GM12878 (cell line): Measurements from ENCODE around the gene NPR2. TPM values are rescaled to one million over a fixed set of nuclear protein-coding genes. Genes with fewer than 3 reads are reported as not detected.

ENCODE experiments used
- ATAC-seq: fragments of 200-7000 bp; cut with Tn5 transposase; 3 replicates; pipeline ENCODE4 v1.9.1; 2020; ENCODE audit warnings: mild to moderate bottlenecking, moderate library complexity
- BruUV-seq: library from RNA; stranded (reverse); fragments of 400-500 nt; replicated peaks from 2 replicates; lab custom pipeline; 2021; lab: Mats Ljungman, UMichigan
- CTCF ChIA-PET: fragments of 300-600 bp; sonication (Branson Sonifier 250); formaldehyde crosslinking; extraction: SDS; loops from one replicate; lab custom pipeline; 2021; ENCODE audit warnings: inconsistent platforms; lab: Yijun Ruan, JAX
- POLR2A ChIA-PET: fragments of 350-600 bp; formaldehyde crosslinking; extraction: SDS; loops from one replicate; lab custom pipeline; 2021; ENCODE audit warnings: inconsistent platforms; lab: Charles Lee
- RAD21 ChIA-PET: fragments of 300-600 bp; sonication (Branson Sonifier 250); formaldehyde crosslinking; loops from one replicate; lab custom pipeline; 2023; ENCODE audit warnings: antibody characterized with exemption; ENCODE audit not compliant: unreplicated experiment; lab: Charles Lee
- SMC1A ChIA-PET: fragments of 300-600 bp; sonication (Branson Sonifier 250); formaldehyde crosslinking; loops from one replicate; lab custom pipeline; 2023; ENCODE audit not compliant: unreplicated experiment, uncharacterized antibody; lab: Charles Lee
- DNase-seq: peaks from one replicate; pipeline ENCODE4 v3.0.0-alpha.2; 2011; ENCODE audit warnings: low read depth, low spot score
- FAIRE-seq: peaks from 3 replicates; lab custom pipeline; 2011; peaks lifted over from hg19 to GRCh38; lab: Jason Lieb, UNC
- H2AFZ ChIP-seq: 2 replicates; pipeline ENCODE4 v1.6.0; 2011; ENCODE audit warnings: low read depth, low read length, control low read depth; ENCODE audit not compliant: control insufficient read depth
- H3K27ac ChIP-seq: 2 replicates; pipeline ENCODE4 v1.5.1; 2011; ENCODE audit warnings: control low read depth; ENCODE audit not compliant: control insufficient read depth, insufficient read depth
- H3K27me3 ChIP-seq, 2 experiments: replicated peaks in 1 of 2; 2 replicates each; pipeline versions ENCODE4 v1.6.0 to v1.6.1; 2011; ENCODE audit warnings: low read length in 1 of 2; ENCODE audit not compliant: control insufficient read depth in 2 of 2, insufficient read depth in 2 of 2
- H3K36me3 ChIP-seq, 2 experiments: 2 replicates each; pipeline ENCODE4 v1.5.1; 2011; ENCODE audit warnings: low read length in 1 of 2; ENCODE audit not compliant: control insufficient read depth in 2 of 2, insufficient read depth in 2 of 2
- H3K4me1 ChIP-seq: 2 replicates; pipeline ENCODE4 v1.6.1; 2011; ENCODE audit warnings: mild to moderate bottlenecking, low read length, moderate library complexity, mixed read lengths; ENCODE audit not compliant: control insufficient read depth, insufficient read depth
- H3K4me2 ChIP-seq: 2 replicates; pipeline ENCODE4 v1.6.0; 2011; ENCODE audit warnings: control low read depth; ENCODE audit not compliant: control insufficient read depth, insufficient read depth
- H3K4me3 ChIP-seq: fragments of 200-600 bp; sonication (generic); 2 replicates; pipeline ENCODE4 v1.5.1; 2016
- H3K79me2 ChIP-seq: 2 replicates; pipeline ENCODE4 v1.6.0; 2011; ENCODE audit warnings: low read length; ENCODE audit not compliant: control insufficient read depth, insufficient read depth
- H3K9ac ChIP-seq: 2 replicates; pipeline ENCODE4 v1.8.0; 2011; ENCODE audit warnings: low read length, control low read depth, mixed read lengths; ENCODE audit not compliant: control insufficient read depth, insufficient read depth
- H3K9me3 ChIP-seq: replicated peaks from 3 replicates; pipeline ENCODE4 v1.5.1; 2011; ENCODE audit warnings: mild to moderate bottlenecking, low read length; ENCODE audit not compliant: control insufficient read depth, insufficient read depth
- H4K20me1 ChIP-seq: 2 replicates; pipeline ENCODE4 v1.6.0; 2011; ENCODE audit not compliant: control insufficient read depth, insufficient read depth
- BMI1 ChIP-seq: fragments of 450-650 bp; IDR thresholded peaks from 2 replicates; pipeline ENCODE4 v1.6.1; 2016; ENCODE audit warnings: mild to moderate bottlenecking, moderate library complexity, borderline replicate concordance
- CHD2 ChIP-seq: IDR thresholded peaks from 2 replicates; pipeline ENCODE4 v1.6.1; 2011; ENCODE audit warnings: low read depth, low read length, improper control_type of control experiment, borderline replicate concordance
- CREB1 ChIP-seq: IDR thresholded peaks from 2 replicates; pipeline ENCODE4 v1.6.1; 2012; ENCODE audit warnings: low read depth, mild to moderate bottlenecking, inconsistent platforms
- FOXM1 ChIP-seq: IDR thresholded peaks from 2 replicates; pipeline ENCODE4 v1.6.1; 2012; ENCODE audit warnings: low read depth, mild to moderate bottlenecking, inconsistent platforms, low read length, moderate library complexity
- LARP7 ChIP-seq: fragments of 450-650 bp; IDR thresholded peaks from 2 replicates; pipeline ENCODE4 v1.6.1; 2017; ENCODE audit warnings: mild to moderate bottlenecking
- MEF2A ChIP-seq: IDR thresholded peaks from 2 replicates; pipeline ENCODE4 v1.6.1; 2011; ENCODE audit warnings: low read depth, mild to moderate bottlenecking, low read length, moderate library complexity; ENCODE audit not compliant: insufficient read depth
- MEF2B ChIP-seq: fragments of 450-650 bp; IDR thresholded peaks from 2 replicates; pipeline ENCODE4 v1.6.1; 2018; ENCODE audit warnings: mild to moderate bottlenecking, moderate library complexity; ENCODE audit not compliant: partially characterized antibody, poor library complexity, severe bottlenecking
- MXI1 ChIP-seq: fragments of 150-350 bp; IDR thresholded peaks from 2 replicates; pipeline ENCODE4 v1.6.1; 2011; ENCODE audit warnings: low read depth, mild to moderate bottlenecking, inconsistent platforms, low read length, improper control_type of control experiment
- NFXL1 ChIP-seq: fragments of 450-650 bp; IDR thresholded peaks from 2 replicates; pipeline ENCODE4 v1.6.1; 2017; ENCODE audit warnings: antibody characterized with exemption, mild to moderate bottlenecking, borderline replicate concordance
- RB1 ChIP-seq: fragments of 450-650 bp; formaldehyde crosslinking; IDR thresholded peaks from 2 replicates; pipeline ENCODE4 v1.6.1; 2017; ENCODE audit warnings: mild to moderate bottlenecking, borderline replicate concordance
- SREBF2 ChIP-seq: IDR thresholded peaks from 2 replicates; pipeline ENCODE4 v1.6.1; 2012; ENCODE audit warnings: mild to moderate bottlenecking, low read length
- ZBED1 ChIP-seq: IDR thresholded peaks from 2 replicates; pipeline ENCODE4 v1.6.1; 2016; ENCODE audit warnings: borderline replicate concordance
- ZZZ3 ChIP-seq: IDR thresholded peaks from 2 replicates; pipeline ENCODE4 v1.6.1; 2011; ENCODE audit warnings: low read depth; ENCODE audit not compliant: control insufficient read depth, insufficient read length
- WGBS: methylation state at CpG from one replicate; pipeline ENCODE4 v1.1.6; 2016; ENCODE audit warnings: low lambda C conversion rate; ENCODE audit not compliant: insufficient replicate concordance, insufficient coverage; ENCODE audit errors: missing lambda C conversion rate; 5-methylcytosine and 5-hydroxymethylcytosine counted together
- in situ Hi-C: fragments of 300-500 bp; cut with MboI; formaldehyde crosslinking; loops from 9 replicates; pipeline ENCODE4 v1.14.3; 2018; ENCODE audit warnings: mixed read lengths
- intact Hi-C: fragments of 100-400 bp; cut with micrococcal nuclease; formaldehyde crosslinking; loops from one replicate; pipeline ENCODE4 v1.14.2; 2022; ENCODE audit not compliant: unreplicated experiment
- polyA plus RNA-seq, 11 experiments: library from polyadenylated mRNA; depleted of rRNA in 4 of 11; unstranded in 6 of 11; stranded (reverse) in 5 of 11; fragments of >200 nt; fragmentation: Nextera tagmentation in 4 of 11; fragmentation: Illumina TruSeq in 1 of 11; extraction: Ambion mirVana in 4 of 11; extraction: Trizol in 1 of 11; gene quantifications; 1 replicate in 1 of 11; 2 replicates in 10 of 11; pipeline versions ENCODE4 v1.2.1 to v1.2.3, GENCODE V29; 2011 to 2016; ENCODE audit warnings: inconsistent platforms in 2 of 11, missing spikeins in 2 of 11, low read depth in 1 of 11
- total RNA-seq, 4 experiments: library from RNA; depleted of rRNA in 3 of 4; stranded (reverse); fragments of >200 nt in 3 of 4; fragmentation: Illumina TruSeq in 1 of 4; extraction: Trizol in 1 of 4; gene quantifications; 2 replicates each; pipeline versions ENCODE4 v1.2.1 to v1.2.3, GENCODE V29; 2013 to 2021
- TF ChIP-seq, protein P1 (sequence below): fragments of 450-650 bp; IDR thresholded peaks from 2 replicates; pipeline ENCODE4 v1.6.1; 2016; ENCODE audit warnings: mild to moderate bottlenecking, moderate library complexity, borderline replicate concordance
- TF ChIP-seq, protein P2 (sequence below): IDR thresholded peaks from 2 replicates; pipeline ENCODE4 v1.6.1; 2012; ENCODE audit warnings: improper control_type of control experiment, low read depth, low read length; ENCODE audit not compliant: insufficient replicate concordance

The NPR2 gene
- total and polyA plus RNA-seq, 10 of the 15 experiments (the other 5 are each of a cell fraction or from before 2014, with no cell fraction given) = 2.0 to 20.9 (median 6.8) TPM

DNA sequence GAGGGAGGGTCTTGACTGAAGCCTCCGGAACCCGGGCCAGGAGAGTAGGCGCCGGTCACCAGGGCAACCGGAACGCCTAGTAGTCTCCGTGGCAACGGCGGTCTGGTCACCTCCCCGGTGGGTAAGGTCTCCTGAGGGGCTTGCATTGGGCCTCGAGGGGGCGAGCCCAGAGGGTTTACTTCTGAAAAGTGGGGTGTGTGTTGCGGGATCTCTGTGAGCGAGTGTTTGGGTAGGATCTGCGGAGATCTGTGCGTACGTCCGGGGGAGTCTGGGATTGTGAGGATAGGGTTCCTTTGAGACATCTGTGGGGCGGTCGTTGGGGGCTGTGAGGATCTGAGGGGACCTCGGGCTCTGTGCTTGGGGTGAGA lies 37.3 kb downstream of the NPR2 start, which contains the start of gene FAM221B:
FAM221B (minus strand) TSS at position 17 of the 368 bp plus-strand sequence. CDS start 2,571 bp downstream, outside the sequence.
- H3K79me2 ChIP-seq = no peaks in the 10 kb centered on the region; the same call in 1 of the 2 replicates
- H2AFZ ChIP-seq = peak within 1 kb of the TSS; percentile 98
- H3K9ac ChIP-seq = peak within 1 kb of the TSS; percentile 74
- FAIRE-seq (no peak), DNase-seq (no peak), ATAC-seq (peak; percentile 2; the same call in 1 of the 3 replicates)
- intact Hi-C loops = loop anchor here (10.0 kb wide), 1 partner anchor 174 kb away; the partner anchor contains the start of genes CCDC107, RMRP and SIT1
- H3K9me3 ChIP-seq = no peaks in the 10 kb centered on the region
- peak within 1 kb of the TSS; percentile 90 for H3K4me2 ChIP-seq
- in situ Hi-C loops = loop anchor here (5.0 kb wide), 1 partner anchor 49 kb away; no protein-coding TSS in a partner anchor
- 7% methylated on average over 21 of the region's 21 CpGs for WGBS
- H3K36me3 ChIP-seq = no peaks in the 10 kb centered on the region
- H4K20me1 ChIP-seq = no peaks in the 10 kb centered on the region
- H3K27ac ChIP-seq = peak within 1 kb of the TSS; percentile 45; the same call in 1 of the 2 replicates
- SMC1A ChIA-PET = interaction anchor here (1.6 to 5.0 kb wide), 3 partner anchors 16 to 53 kb away, joined by 3 to 117 read pairs (median 26); partner anchors contain the start of genes HINT2 and SPAG8
- CTCF ChIA-PET = interaction anchor here (0.6 to 6.7 kb wide), 6 partner anchors 13 to 96 kb away, joined by 3 to 292 read pairs (median 28); partner anchors contain the start of genes CREB3, HINT2, SPAG8 and TLN1
- peak within 1 kb of the TSS; percentile 78 for H3K4me3 ChIP-seq
- H3K27me3 ChIP-seq = no peaks in the 10 kb centered on the region
- POLR2A ChIA-PET = interaction anchor here (1.0 to 1.4 kb wide), 3 partner anchors 14 to 209 kb away, joined by 3 to 5 read pairs (median 4); partner anchors contain the start of gene HINT2
- no TSS peak for BruUV-seq
- peaks cover 10% of the 10 kb centered on the region for H3K4me1 ChIP-seq
- RAD21 ChIA-PET = interaction anchor here (0.8 to 4.3 kb wide), 7 partner anchors 11 to 84 kb away, joined by 3 to 138 read pairs (median 3); partner anchors contain the start of genes GBA2, RGP1 and SPAG8
- TF ChIP-seq ZZZ3 (no peak), SREBF2 (no peak), RB1 (no peak), CREB1 (no peak), ZBED1 (no peak), NFXL1 (no peak), FOXM1 (no peak), MEF2B (peak; percentile 45), BMI1 (peak; percentile 90), CHD2 (no peak), LARP7 (0 out of 2 replicates have a peak, but pooled peaks have one; percentile 29), MXI1 (peak; percentile 51; the same call in 1 of the 2 replicates), MEF2A (no peak)
- TF ChIP-seq, protein P1, sequence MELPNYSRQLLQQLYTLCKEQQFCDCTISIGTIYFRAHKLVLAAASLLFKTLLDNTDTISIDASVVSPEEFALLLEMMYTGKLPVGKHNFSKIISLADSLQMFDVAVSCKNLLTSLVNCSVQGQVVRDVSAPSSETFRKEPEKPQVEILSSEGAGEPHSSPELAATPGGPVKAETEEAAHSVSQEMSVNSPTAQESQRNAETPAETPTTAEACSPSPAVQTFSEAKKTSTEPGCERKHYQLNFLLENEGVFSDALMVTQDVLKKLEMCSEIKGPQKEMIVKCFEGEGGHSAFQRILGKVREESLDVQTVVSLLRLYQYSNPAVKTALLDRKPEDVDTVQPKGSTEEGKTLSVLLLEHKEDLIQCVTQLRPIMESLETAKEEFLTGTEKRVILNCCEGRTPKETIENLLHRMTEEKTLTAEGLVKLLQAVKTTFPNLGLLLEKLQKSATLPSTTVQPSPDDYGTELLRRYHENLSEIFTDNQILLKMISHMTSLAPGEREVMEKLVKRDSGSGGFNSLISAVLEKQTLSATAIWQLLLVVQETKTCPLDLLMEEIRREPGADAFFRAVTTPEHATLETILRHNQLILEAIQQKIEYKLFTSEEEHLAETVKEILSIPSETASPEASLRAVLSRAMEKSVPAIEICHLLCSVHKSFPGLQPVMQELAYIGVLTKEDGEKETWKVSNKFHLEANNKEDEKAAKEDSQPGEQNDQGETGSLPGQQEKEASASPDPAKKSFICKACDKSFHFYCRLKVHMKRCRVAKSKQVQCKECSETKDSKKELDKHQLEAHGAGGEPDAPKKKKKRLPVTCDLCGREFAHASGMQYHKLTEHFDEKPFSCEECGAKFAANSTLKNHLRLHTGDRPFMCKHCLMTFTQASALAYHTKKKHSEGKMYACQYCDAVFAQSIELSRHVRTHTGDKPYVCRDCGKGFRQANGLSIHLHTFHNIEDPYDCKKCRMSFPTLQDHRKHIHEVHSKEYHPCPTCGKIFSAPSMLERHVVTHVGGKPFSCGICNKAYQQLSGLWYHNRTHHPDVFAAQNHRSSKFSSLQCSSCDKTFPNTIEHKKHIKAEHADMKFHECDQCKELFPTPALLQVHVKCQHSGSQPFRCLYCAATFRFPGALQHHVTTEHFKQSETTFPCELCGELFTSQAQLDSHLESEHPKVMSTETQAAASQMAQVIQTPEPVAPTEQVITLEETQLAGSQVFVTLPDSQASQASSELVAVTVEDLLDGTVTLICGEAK = peak; percentile 41; the same call in 1 of the 2 replicates
- TF ChIP-seq, protein P2, sequence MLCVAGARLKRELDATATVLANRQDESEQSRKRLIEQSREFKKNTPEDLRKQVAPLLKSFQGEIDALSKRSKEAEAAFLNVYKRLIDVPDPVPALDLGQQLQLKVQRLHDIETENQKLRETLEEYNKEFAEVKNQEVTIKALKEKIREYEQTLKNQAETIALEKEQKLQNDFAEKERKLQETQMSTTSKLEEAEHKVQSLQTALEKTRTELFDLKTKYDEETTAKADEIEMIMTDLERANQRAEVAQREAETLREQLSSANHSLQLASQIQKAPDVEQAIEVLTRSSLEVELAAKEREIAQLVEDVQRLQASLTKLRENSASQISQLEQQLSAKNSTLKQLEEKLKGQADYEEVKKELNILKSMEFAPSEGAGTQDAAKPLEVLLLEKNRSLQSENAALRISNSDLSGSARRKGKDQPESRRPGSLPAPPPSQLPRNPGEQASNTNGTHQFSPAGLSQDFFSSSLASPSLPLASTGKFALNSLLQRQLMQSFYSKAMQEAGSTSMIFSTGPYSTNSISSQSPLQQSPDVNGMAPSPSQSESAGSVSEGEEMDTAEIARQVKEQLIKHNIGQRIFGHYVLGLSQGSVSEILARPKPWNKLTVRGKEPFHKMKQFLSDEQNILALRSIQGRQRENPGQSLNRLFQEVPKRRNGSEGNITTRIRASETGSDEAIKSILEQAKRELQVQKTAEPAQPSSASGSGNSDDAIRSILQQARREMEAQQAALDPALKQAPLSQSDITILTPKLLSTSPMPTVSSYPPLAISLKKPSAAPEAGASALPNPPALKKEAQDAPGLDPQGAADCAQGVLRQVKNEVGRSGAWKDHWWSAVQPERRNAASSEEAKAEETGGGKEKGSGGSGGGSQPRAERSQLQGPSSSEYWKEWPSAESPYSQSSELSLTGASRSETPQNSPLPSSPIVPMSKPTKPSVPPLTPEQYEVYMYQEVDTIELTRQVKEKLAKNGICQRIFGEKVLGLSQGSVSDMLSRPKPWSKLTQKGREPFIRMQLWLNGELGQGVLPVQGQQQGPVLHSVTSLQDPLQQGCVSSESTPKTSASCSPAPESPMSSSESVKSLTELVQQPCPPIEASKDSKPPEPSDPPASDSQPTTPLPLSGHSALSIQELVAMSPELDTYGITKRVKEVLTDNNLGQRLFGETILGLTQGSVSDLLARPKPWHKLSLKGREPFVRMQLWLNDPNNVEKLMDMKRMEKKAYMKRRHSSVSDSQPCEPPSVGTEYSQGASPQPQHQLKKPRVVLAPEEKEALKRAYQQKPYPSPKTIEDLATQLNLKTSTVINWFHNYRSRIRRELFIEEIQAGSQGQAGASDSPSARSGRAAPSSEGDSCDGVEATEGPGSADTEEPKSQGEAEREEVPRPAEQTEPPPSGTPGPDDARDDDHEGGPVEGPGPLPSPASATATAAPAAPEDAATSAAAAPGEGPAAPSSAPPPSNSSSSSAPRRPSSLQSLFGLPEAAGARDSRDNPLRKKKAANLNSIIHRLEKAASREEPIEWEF = no peak
